ENCODE data around the gene ZFHX3.

ZFHX3 gene

GRCh38 chr16:73037331-73037745, 10.6 kb downstream of the ZFHX3 start:
- DNase-seq: no peak

- DNase-seq: no peak
These were observed 11.7 kb downstream of the ZFHX3 start for GRCh38 chr16:73036074-73036826.

GRCh38 chr16:73034374-73034773, 13.6 kb downstream of the ZFHX3 start:
- no peak for DNase-seq

GRCh38 chr16:73033271-73033998, 14.5 kb downstream of the ZFHX3 start:
- DNase-seq: no peak

- DNase-seq: no peak
These were observed 15.2 kb downstream of the ZFHX3 start for GRCh38 chr16:73032541-73033270.

- no peak for DNase-seq
These were observed 15.9 kb downstream of the ZFHX3 start for GRCh38 chr16:73031984-73032383.

GRCh38 chr16:73031155-73031866, 16.6 kb downstream of the ZFHX3 start:
- no peak for DNase-seq

GRCh38 chr16:73028721-73029361, 19.1 kb downstream of the ZFHX3 start:
- no peak for DNase-seq

- DNase-seq: no peak
These were observed 19.7 kb downstream of the ZFHX3 start for GRCh38 chr16:73028263-73028662.

GRCh38 chr16:73027685-73028111, 20.2 kb downstream of the ZFHX3 start:
- no peak for DNase-seq

- DNase-seq: no peak
These were observed 20.9 kb downstream of the ZFHX3 start for GRCh38 chr16:73026754-73027684.

- DNase-seq: no peak
These were observed 22.1 kb downstream of the ZFHX3 start for GRCh38 chr16:73025856-73026210.

GRCh38 chr16:73025151-73025855, 22.6 kb downstream of the ZFHX3 start:
- DNase-seq: no peak

- DNase-seq: no peak
These were observed 23.3 kb downstream of the ZFHX3 start for GRCh38 chr16:73024571-73025105.

GRCh38 chr16:73023752-73024570, 24.0 kb downstream of the ZFHX3 start:
- DNase-seq: no peak

GRCh38 chr16:73023320-73023719, 24.6 kb downstream of the ZFHX3 start:
- no peak for DNase-seq

GRCh38 chr16:73022534-73022933, 25.4 kb downstream of the ZFHX3 start:
- no peak for DNase-seq

GRCh38 chr16:73021866-73022495, 25.9 kb downstream of the ZFHX3 start:
- DNase-seq: no peak

GRCh38 chr16:73020409-73020884, 27.5 kb downstream of the ZFHX3 start:
- DNase-seq: no peak

Data from NCI-H1436 treated with DMSO at 0.1 percent for 48 hours (cell line).